Brain microvascular endothelial cell (primary cell): ENCODE measurements around the gene POU6F1.

ENCODE experiments used
- DNase-seq: peaks from one replicate; pipeline ENCODE4 v3.0.0-alpha.2; 2020
- H3K27ac ChIP-seq: fragments of 250-450 bp; sonication (Bioruptor Pico); 2 replicates; pipeline ENCODE4 v1.5.1; 2020; ENCODE audit warnings: mild to moderate bottlenecking, moderate library complexity
- H3K27me3 ChIP-seq: fragments of 250-450 bp; sonication (Bioruptor Pico); replicated peaks from 2 replicates; pipeline ENCODE4 v1.5.1; 2020; ENCODE audit warnings: mild to moderate bottlenecking
- H3K36me3 ChIP-seq: fragments of 250-450 bp; sonication (Bioruptor Pico); replicated peaks from 2 replicates; pipeline ENCODE4 v1.5.1; 2020; ENCODE audit warnings: mild to moderate bottlenecking
- H3K4me3 ChIP-seq: 2 replicates; pipeline ENCODE4 v1.5.1; 2011; ENCODE audit warnings: low read depth, mild to moderate bottlenecking, control low read depth, low read length, moderate library complexity
- in situ Hi-C: cut with HindIII; loops from 2 replicates; pipeline ENCODE4 v1.10.0; 2017; ENCODE audit warnings: low sequenced_read_pairs, low pct_ligation_motif_present
- TF ChIP-seq, protein P1 (sequence below): IDR thresholded peaks from 2 replicates; pipeline ENCODE4 v1.5.1; 2011; ENCODE audit warnings: low read depth, mild to moderate bottlenecking, moderate library complexity, low read length, control low read depth, inconsistent platforms; ENCODE audit errors: missing control alignments

Gene POU6F1

DNA sequence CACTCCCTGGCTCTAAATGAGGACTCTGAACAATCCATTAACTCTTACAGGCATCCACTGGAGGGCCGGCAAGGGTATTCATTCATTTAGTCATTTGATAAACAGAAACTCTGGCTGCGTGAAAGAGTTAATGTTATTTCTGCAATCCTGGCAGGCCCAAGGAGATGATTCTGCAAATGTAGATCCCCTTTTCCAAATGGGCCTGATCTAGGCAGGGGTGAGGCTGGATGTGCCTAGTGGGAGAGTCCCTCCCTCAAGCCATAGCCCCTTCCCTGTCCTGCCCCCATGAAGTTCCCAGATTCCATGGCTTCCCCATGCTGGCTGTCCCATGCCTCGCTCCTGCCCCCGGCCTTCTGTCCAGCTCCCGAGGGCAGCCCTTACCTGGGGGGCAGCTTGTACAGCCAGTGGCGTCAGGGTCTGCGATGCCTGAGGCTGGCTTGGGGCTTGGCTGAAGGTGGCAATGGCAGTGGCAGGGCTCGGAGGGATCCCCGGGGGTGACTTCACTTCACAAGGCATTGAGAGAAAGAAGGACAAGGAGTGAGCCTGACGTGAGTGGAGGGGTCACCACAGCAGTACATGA is 18.4 kb downstream of the POU6F1 start:
- H3K36me3 ChIP-seq = no peaks in the 10 kb centered on the region
- TF ChIP-seq, protein P1, sequence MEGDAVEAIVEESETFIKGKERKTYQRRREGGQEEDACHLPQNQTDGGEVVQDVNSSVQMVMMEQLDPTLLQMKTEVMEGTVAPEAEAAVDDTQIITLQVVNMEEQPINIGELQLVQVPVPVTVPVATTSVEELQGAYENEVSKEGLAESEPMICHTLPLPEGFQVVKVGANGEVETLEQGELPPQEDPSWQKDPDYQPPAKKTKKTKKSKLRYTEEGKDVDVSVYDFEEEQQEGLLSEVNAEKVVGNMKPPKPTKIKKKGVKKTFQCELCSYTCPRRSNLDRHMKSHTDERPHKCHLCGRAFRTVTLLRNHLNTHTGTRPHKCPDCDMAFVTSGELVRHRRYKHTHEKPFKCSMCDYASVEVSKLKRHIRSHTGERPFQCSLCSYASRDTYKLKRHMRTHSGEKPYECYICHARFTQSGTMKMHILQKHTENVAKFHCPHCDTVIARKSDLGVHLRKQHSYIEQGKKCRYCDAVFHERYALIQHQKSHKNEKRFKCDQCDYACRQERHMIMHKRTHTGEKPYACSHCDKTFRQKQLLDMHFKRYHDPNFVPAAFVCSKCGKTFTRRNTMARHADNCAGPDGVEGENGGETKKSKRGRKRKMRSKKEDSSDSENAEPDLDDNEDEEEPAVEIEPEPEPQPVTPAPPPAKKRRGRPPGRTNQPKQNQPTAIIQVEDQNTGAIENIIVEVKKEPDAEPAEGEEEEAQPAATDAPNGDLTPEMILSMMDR = no peak
- in situ Hi-C loops = no loop called here
- no peaks in the 10 kb centered on the region for H3K27me3 ChIP-seq
- DNase-seq = no peak
- H3K27ac ChIP-seq = no peak overlapping the region
- no peak overlapping the region for H3K4me3 ChIP-seq

DNA sequence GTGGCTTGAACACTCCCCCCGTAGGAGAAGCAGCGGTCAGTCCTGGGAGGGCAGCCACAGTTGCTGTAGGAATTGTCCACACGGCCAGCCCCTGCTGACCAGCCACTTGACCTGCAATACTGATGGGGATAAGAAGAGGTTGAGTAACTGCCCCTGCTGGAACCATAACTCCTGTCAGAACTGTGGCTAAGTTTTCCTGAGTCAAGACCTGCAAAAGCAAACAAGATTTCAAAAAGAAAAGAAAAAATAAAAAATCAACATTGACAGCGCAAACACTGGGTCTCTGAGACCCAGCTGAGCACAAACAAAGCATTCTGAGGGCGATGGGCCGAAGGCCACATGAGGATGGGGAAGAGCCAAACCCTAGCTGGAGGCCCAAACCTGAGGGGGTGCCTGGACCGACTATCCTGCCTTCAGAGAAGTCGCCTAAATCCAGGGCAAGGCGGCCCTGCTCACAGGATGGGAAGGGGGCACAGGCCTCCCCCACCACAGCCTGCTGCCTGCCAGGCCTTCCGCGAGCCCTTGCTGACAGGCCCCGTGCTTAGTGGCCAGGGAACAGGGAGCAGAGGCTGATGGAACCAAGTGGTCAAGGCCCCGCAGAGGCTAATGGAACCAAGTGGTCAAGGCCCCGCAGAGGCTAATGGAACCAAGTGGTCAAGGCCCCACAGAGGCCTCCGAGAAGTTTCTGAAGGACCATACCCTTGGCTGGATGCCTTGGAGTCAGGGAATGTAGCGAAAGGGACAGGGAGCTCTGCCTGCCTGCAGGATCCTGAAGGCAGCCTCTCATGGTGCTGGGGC is 19.1 kb downstream of the POU6F1 start:
- H3K27me3 ChIP-seq = no peaks in the 10 kb centered on the region
- H3K36me3 ChIP-seq = no peaks in the 10 kb centered on the region
- in situ Hi-C loops = no loop called here
- TF ChIP-seq, protein P1 = no peak
- H3K4me3 ChIP-seq = no peak overlapping the region
- H3K27ac ChIP-seq = no peak overlapping the region
- DNase-seq = no peak

DNA sequence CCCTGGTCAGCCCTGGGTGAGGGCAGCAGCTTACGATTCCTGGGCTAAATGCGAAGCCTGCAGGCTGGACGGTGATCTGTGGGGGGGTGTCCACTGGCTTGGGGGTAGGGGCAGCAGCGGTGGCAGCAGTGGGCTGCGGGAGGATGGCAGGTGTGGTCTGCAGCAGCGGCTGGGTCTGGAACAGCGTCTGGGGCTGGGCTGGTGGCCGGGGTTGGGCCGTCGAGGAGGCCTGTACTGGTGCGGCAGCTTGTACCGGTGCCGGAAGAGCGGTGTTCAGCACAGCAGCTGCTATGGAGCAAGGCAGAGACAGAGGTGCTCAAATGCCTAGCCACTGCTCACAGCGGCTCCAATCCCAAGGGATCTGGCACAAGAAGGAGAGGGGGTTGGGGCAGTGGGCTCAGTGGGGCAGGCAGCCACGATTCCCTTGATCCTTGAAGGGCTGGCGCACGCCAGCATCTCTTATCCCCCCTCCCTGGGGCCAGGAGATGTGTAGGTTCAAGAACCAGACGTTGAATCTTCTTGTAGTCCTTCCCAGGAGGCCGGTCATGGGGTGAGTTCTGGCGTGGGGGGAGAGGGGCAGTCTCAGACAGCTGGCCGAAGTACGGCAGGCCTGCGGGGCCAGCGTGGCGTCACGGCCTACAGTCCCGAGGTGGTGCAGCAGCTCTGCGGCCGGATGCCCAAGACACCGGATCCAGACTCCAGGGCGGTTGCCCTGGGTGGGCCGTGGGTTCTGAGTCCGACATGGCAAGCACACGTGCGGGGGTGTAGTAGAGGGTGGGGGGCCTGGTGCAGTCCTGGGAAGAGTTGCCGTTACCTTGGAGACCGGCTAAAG is 19.9 kb downstream of the POU6F1 start:
- DNase-seq = no peak
- no peak overlapping the region for H3K27ac ChIP-seq
- TF ChIP-seq, protein P1 = no peak
- no peaks in the 10 kb centered on the region for H3K36me3 ChIP-seq
- in situ Hi-C loops = no loop called here
- H3K27me3 ChIP-seq = no peaks in the 10 kb centered on the region
- H3K4me3 ChIP-seq = no peak overlapping the region

DNA sequence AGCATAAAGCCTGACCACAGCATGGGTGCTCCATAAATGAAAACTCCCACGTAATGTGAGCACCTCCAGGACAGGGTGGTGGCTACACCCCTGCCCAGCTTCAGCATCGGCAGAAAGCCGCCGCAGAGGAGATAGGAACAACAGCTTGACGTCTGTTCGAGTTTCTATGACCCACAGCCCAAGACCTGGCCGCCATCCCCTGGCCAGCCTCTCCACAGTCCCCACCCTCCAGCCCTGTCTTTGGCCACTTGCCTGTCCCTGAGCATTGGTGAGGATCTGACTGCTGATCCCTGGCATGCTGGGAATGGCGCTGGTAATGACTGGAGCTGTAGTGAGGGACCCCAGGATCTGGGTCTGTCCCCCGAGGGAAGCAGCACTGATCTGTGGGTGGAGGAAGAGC is 21.3 kb downstream of the POU6F1 start:
- TF ChIP-seq, protein P1 = no peak
- Histone ChIP-seq H3K27me3 (no peaks in the 10 kb centered on the region), H3K4me3 (no peak overlapping the region), H3K27ac (no peak overlapping the region), H3K36me3 (no peaks in the 10 kb centered on the region)
- in situ Hi-C loops = no loop called here
- no peak for DNase-seq

DNA sequence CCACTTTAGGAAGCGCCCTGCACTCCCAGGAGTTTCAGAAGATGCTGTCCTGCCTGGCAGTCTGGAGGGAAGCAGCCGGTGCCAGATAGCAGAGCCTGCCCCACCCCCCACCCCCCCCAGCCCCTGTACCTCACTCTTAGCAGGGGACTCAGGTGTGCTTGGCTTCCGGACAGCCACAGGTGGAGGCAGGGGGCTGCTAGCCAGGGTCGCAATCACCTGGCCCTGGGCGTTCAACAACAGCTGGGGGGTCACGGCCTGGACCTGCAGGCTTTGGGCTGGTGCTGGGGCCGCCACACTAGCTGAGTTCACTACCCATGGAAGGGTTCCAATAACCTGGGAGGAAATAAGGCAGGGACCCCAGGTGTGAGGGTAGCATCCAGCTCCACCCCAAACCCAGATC is 22.0 kb downstream of the POU6F1 start:
- Histone ChIP-seq H3K36me3 (no peaks in the 10 kb centered on the region), H3K4me3 (no peak overlapping the region), H3K27me3 (no peaks in the 10 kb centered on the region), H3K27ac (no peak overlapping the region)
- in situ Hi-C loops = no loop called here
- no peak for DNase-seq
- TF ChIP-seq, protein P1 = no peak
